NCI-H187 (cell line): ENCODE data around the gene SEZ6L2.
"Not testable (repeated sequence)": the region's sequence is repeated elsewhere in the genome, so short reads cannot be mapped to it uniquely, and the experiment has no call there.

Source experiments
- DNase-seq, 2 experiments: peaks; one replicate each; lab custom pipeline; 2025; lab: John Stamatoyannopoulos, UW

Gene SEZ6L2

DNA sequence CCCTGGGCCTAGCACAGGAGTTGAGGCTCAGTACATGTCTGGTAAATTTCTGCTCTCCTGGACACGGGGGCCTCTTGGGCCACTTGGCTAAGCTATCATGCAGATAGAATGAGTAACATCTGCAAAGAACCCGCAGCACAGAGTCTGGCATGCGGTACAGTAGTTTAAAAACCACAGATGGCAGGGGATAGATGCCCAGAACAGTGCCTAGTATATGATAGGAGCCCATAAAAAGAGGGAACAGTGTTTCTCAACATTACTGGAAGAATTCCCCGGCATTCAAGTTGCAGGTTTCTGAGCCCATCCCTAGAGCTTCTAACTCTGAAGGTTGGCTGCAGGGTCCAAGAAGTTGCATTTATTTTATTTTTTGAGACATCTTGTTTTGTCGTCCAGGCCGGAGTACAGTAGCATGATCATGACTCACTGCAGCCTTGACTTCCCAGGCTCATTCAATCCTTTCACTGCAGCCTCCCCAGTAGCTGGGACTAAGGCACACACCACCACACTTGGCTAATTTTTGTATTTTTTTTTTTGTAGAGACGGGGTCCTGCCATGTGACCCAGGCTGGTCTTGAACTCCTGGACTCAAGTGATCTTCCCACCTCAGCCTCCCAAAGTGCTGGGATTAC, 42.1 kb downstream of the SEZ6L2 start:
- no peak for DNase-seq

DNA sequence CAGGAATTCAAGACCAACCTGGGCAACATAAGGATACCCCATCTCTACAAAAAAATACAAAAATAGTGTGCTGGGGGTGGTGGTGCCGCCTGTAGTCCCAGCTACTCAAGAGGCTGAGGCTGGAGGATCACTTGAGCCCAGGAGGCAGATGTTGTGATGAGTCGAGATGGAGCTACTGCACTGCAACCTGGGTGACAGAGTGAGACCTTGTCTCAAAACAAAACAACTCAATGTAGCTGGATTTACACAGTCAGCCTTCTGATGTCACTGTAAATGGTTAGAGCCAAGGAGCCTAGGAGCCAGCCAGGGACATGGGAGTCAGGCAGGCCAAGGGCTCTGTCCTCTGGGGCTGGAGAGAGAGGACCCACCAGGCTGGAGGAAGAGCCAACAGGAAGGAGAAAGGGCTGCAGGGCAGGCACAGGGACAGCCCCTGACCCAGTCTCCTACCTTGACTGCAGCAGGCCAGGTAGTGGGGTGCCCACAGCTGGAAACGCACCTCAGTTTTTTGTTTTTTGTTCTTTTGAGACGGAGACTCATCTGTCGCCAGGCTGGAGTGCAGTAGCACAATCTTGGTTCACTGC, 44.7 kb downstream of the SEZ6L2 start:
- DNase-seq, result no peak

DNA sequence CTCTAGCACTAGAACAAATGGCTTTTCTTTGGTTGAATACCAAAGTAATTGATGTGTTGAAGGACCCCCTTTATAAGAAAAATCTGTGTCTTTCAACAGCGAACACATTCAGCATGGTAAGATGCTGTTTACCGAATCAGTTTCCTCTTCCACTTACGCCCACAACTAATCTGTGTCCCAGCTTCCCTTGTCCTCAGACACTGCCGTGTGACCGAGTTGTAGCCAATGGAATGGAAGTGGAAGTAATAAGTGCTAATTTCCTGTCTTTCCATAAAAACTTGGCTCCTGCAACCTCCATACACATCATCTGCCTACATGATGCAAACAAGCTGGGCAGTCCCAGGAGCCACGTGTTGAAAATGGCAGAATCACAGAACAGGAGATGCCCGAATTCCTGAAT, 46.7 kb downstream of the SEZ6L2 start:
- no peak for DNase-seq

DNA sequence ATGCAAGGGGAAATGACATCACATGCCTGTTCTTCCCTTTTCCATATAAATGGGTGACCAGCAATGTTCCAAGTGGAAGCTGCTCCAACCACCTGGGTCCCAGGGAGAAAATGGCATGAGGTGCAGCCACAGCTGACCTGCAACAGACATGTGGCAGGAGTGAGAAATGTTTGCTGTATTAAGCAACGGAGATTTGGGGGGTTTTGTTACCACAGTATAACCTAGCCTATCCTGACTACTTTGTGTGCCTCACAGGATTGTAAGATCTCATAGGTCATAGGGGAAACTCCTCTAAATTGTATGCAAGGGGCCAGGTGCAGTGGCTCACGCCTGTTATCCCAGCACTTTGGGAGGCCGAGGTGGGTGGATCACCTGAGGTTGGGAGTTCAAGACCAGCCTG, 48.4 kb downstream of the SEZ6L2 start:
- DNase-seq, result no peak

DNA sequence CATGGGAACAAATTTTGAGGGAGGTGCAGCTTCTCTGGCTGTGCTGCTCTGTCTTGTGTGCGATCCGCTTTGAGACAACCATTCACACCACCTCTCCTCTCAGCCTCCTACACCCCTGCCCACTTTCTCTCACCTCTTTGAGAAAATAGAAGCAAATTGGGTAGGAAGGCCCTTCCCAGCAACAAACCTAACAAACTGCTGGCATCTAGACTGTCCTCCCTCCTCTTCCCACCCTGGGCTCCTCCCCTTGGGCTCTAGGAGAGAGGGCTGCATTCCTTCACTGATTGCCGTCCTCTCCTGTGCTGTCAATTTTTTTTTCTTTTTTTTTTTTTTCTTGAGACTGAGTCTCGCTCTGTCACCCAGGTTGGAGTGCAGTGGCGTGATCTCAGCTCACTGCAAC, 49.8 kb downstream of the SEZ6L2 start:
- no peak for DNase-seq

DNA sequence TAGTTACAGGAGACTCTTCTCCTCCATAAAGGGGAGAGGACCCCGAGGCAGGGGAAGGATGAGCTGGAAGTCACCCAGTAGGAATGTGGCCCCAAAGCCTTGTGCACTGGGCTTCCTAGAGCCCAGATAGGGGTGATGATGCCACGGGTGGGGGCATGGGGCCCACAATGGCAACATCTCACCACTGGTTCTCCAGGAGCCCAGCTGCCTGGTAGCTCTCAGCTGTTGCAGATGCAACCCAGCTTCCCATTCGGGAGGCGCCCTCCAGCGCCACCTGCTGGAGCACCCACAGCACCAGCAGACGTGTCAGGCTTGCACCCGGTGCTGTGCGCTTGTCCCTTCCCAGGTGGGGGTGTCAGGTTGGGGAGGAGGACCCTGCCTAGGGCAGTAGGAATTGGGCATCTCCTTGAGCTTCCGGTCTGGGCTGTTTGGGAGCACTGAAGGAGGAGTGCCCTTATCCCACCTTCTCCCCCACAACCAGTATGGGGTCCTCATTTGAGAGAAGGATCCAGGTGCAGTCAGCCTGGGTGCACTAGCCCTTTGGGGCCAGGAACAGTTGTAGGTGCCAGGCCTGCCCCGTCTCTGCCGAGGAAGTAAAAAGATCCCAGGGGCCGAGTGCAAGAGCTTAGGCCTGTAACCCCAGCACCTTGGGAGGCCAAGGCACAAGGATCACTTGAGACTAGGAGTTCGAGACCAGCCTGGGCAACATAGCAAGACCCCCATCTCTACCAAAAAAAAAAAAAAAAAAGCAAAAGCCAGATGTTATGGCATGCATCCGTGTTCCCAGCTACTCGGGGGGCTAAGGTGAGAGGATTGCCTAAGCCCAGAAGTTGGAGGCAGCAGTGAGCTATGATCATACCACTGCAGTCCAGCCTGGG, 50.7 kb downstream of the SEZ6L2 start:
- DNase-seq, result peak; percentile 4 to 27

DNA sequence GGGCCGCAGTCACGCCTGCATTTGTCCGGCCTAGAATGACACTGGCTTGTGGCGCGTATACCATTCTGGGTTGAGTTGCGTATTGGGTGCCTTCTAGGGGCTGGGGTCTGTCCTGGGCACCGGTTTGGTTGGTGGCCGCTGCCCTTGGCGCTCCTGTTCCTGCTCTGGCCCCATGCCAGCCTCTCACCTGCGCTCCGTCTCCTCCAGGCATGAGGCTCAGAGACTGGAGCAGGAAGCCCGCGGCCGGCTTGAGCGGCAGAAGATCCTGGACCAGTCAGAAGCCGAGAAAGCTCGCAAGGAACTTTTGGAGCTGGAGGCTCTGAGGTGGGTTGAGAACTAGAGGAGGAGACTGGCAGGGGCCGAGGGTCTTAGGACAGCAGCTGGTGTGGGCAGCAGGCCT, 53.7 kb downstream of the SEZ6L2 start:
- no peak for DNase-seq

DNA sequence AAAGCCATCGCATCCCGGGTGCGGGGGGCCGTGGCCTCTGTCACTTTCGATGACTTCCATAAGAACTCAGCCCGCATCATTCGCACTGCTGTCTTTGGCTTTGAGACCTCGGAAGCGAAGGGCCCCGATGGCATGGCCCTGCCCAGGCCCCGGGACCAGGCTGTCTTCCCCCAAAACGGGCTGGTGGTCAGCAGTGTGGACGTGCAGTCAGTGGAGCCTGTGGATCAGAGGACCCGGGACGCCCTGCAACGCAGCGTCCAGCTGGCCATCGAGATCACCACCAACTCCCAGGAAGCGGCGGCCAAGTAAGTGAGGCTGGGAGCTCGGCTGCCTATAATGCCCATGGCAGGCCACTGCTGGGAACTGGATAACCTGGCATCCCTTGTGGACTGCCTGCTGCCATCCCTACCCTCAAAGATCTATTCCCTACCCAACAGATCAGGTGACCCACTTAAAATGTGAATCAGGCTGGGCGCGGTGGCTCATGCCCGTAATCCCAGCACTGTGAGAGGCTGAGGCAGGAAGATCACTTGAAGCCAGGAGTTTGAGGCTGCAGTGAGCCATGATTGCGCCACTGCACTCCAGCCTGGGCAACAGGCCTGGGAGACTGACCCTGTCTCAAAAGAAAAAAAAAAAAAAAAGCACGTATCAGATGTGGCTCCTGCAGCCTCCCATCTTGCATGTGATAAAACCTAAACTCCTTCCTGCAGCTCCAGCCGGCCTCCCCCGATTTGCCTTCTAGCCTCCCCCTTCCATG, 54.6 kb downstream of the SEZ6L2 start:
- no peak for DNase-seq

DNA sequence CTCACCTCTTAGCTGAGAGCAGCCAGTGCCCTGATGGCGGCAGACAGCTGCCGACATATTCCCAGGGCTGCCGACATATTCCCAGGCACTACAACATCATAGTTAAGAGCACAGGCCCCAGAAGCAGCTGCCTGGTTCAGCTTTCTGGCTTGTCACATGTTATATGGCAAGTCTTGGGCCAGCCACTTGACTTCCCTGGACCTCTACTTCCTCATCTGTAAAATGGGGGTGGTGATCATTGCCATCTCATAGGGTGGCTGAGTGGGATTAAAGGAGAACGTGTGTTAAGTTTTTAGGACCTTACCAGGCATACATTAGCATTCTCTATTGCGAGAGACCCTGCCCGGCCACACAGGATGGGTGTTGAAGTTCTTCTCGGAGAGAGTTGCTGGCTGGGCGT, 55.4 kb downstream of the SEZ6L2 start:
- DNase-seq, result no peak

DNA sequence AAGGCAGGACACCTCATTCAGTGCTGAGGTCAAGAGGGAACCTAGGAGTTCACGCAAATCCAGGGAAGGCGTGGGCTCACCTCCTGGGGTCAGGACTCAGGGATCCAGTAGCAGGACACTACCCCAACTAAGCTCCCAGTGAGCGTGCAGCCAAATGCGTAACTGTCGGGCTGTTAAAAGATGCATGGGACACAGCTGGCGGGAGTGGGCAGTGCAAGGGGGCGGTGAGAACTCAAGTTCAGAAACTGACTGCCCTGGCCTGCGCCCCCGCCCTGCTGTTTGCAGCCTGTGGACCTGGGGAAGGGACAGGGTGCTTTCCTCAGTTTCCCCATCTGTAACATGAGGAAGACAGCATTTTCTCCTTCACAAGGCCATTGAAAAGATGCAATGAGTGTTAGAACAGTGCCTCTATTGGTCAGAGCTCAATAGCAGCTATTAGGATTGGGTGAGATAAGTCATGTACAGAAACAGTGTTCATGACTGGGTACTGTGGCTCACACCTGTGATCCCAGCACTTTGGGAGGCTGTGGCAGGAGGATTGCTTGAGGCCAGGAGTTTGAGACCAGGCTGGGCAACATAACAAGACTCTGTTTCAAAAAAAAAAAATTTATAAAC, 56.5 kb downstream of the SEZ6L2 start:
- no peak for DNase-seq

DNA sequence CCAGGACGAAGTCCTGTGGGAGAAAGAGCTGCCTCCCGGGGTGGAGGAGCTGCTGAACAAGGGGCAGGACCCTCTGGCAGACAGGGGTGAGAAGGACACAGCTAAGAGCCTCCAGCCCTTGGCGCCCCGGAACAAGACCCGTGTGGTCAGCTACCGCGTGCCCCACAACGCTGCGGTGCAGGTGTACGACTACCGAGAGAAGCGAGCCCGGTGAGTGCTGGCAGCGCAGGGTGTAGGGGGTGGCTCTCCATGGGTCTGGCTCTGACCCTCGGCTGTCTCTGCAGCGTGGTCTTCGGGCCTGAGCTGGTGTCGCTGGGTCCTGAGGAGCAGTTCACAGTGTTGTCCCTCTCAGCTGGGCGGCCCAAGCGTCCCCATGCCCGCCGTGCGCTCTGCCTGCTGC, 57.7 kb downstream of the SEZ6L2 start:
- no peak for DNase-seq

DNA sequence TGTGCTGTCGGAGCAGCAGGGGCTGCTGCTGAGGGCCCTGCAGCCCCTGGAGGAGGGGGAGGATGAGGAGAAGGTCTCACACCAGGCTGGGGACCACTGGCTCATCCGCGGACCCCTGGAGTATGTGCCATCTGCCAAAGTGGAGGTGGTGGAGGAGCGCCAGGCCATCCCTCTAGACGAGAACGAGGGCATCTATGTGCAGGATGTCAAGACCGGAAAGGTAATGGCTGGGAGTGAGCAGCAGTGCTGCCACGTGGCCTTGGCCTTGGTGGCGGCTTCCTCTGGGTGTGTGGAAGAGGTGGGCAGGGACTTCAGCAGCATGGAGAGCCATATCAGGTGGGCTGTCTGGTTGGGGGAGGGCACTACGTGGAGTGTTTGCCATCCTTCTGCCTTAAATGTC, 59.1 kb downstream of the SEZ6L2 start:
- DNase-seq, result no peak

DNA sequence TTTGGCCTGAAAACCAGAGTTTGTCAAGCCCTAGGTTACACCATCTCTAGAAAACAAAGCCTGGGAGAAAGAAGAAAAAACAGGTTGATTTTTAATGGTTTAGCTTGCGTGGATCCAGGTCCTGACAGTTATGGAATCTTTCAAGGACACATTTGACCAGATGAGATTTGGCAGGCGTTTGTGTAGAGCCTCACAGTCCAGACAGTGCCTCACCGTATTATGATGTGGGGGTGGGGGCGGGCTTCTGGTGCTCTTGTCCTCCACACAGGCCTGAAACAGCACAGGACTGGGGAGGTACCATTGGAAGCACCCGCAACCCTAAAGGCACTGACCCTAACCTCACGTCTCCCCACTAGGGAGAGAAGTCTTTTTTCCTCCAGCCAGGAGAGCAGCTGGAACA, 59.5 kb downstream of the SEZ6L2 start:
- no peak for DNase-seq

DNA sequence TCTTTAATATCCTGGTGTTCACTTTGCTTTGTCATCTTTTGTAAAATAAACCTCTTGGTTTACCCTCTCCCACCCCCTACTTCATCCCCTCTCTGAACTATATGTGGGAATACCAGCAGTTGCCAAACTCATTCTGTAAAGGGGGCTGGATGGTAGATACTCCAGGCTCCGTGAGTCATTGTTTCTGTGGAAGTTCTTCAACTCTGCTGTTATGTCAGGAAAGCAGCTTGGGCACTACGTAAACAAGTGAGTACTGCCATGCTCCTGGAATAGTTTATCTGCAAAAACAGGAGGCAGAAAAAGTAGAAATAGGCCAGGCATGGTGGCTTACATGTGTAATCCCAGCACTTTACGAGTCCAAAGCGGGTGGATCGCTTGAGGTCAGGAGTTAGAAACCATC, 61.5 kb downstream of the SEZ6L2 start:
- no peak for DNase-seq

DNA sequence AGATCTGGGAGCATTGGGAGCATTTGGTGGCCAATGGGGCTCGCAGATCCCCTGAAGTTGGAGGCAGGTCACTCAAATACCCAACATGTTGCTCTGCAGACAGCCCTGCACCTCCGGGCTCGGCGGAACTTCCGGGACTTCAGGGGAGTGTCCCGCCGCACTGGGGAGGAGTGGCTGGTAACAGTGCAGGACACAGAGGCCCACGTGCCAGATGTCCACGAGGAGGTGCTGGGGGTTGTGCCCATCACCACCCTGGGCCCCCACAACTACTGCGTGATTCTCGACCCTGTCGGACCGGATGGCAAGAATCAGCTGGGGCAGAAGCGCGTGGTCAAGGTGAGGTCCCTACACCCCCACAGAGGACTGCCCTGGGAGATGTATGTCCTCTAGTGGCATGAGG, 62.7 kb downstream of the SEZ6L2 start:
- DNase-seq, result no peak

DNA sequence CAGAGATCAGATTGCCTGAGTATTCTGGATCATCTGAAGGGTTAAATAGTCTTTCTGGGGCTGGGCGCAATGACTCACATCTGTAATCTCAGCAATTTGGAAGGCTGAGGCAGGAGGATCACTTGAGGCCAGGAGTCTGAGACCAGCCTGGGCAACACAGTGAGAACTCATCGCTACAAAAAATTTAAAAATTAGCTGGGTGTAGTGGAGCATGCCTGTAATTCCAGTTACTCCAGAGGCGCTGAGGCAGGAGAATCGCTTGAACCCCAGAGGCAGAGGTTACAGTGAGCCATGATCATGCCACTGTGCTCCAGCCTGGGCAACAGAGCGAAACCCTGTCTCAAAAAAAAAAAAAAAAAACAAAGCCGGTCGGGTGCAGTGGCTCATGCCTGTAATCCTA, 63.4 kb downstream of the SEZ6L2 start:
- no peak for DNase-seq

DNA sequence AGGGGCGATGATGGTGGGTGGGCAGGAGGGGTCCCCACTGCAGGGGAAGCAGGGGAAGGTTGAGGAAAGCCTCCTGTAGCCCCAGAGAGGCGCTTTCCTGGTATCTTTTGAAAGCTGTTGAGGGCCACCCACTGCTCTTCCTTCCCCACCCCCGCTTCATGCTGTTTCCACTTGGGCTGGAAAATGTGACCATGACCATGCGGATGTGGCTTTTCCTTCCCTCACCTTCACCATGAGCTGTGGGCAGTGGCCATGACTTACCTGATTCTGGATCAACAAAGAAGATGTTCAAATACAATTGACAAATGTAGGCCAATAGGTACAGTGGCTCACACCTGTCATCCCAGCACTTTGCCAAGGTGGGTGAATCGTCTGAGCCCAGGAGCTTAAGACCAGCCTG, 65.3 kb downstream of the SEZ6L2 start:
- DNase-seq, result no peak

DNA sequence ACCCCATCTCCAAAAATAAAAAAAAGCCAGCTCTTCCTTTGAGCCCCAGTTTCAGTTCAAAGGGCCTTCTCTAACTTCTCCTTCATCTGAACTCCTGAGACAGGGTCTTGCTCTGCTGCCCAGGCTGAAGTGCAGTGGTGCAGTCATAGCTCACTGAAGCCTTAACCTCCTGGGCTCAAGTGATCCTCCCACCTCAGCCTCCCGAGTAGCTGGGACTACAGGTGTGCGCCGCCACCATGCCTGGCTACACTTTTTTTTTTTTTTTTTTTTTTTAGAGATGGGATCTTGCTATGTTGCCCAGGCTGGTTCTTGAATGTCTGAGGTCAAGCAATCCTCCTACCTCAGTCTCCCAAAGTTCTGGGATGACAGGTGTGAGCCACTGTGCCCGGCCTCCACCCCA, 66.1 kb downstream of the SEZ6L2 start:
- DNase-seq, result not testable (repeated sequence)

DNA sequence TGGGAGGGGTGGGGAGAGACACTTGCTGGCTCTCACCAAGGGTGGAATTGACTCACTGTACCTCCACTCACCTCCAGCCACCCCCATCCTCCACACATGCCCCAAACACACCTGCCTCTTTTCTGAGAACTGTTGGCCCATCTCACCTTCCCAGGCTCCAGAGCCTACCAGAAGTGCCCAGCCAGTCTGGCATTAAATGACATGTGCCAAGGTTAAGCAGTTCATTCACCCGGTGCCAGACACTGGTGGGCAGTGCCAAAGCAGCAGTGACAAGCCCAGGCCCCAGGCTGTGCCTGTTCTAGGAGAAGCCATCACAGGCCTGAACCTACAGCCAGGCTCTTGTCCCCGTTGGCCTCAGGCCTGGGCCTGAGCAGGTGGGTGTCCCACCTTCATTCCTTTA, 67.9 kb downstream of the SEZ6L2 start:
- no peak for DNase-seq

DNA sequence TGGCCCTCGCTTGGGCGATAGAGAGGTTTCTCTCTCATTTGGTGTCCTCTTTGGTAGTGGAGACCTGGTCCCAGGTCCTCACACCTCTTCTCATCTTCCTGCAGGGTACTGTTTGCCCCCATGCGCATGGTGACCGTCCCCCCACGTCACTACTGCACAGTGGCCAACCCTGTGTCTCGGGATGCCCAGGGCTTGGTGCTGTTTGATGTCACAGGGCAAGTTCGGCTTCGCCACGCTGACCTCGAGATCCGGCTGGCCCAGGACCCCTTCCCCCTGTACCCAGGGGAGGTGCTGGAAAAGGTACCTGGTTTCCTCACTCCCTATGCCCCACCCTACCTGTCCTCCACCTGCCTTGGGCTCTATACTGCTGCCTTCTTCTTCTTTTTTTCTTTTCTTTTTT, 68.6 kb downstream of the SEZ6L2 start:
- DNase-seq, result no peak

DNA sequence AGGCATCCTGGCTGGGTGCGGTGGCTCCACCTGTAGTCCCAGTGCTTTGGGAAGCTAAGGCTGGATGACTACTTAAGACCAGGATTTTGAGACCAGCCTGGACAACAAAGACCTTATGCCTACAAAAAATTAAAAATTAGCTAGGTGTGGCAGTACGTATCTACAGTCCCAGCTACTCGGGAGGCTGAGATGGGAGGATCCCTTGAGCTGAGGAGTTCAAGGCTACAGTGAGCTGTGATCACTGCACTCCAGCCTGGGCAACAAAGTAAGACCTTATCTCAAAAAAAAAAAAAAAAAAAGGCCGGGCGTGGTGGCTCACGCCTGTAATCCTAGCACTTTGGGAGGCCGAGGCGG, 73.0 kb downstream of the SEZ6L2 start:
- no peak for DNase-seq
